HG03520 (cell line): Measurements from ENCODE around the gene WASHC3.

ENCODE experiments used
- ATAC-seq: cut with Tn5 transposase; IDR thresholded peaks from one replicate; pipeline ENCODE4 v1.9.1; 2021; ENCODE audit warnings: mild to moderate bottlenecking, moderate library complexity; ENCODE audit not compliant: unreplicated experiment

Gene WASHC3

GRCh38 chr12:101982307-101982706 lies 79.5 kb downstream of the WASHC3 start:
- no peak for ATAC-seq

- no peak for ATAC-seq
Observed at GRCh38 chr12:101981868-101982267, 79.9 kb downstream of the WASHC3 start.

- ATAC-seq, result no peak
Observed at GRCh38 chr12:101968770-101969169, 93.0 kb downstream of the WASHC3 start.

GRCh38 chr12:101967506-101967905 lies 94.3 kb downstream of the WASHC3 start:
- no peak for ATAC-seq

GRCh38 chr12:101966496-101966895 lies 95.3 kb downstream of the WASHC3 start:
- no peak for ATAC-seq

GRCh38 chr12:101963697-101964096 lies 98.1 kb downstream of the WASHC3 start:
- no peak for ATAC-seq
